ENCODE results near the gene FOXS1.

DNA sequence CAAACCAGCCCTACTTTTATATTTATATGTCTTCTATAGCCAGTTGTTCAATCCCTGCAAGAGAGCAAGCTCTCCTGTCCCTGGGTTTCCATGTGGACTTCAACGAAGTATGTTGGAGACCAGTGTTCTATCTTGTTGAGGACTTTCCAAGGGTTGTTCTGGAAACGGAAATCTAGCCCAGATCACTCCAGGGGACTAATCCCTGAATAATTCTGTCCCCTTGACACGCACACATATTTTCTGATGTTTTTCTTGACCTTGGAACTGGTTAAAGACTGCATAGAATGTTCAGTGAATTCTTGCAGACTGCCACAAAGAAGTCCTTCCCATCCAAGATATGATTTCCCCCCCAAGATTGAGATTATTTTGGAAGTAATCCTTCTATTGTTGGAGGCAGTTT is 35.7 kb downstream of the FOXS1 start:
- TF ChIP-seq CTCF (IDR thresholded peaks at IDR 0.05) (no peak), POLR2A (IDR thresholded peaks at IDR 0.05) (no peak)
